HEK293 (cell line): ENCODE measurements around the gene RAD51.

Experiments
- EGR2 ChIP-seq: fragments of 450-650 bp; formaldehyde crosslinking; IDR thresholded peaks from 2 replicates; pipeline ENCODE4 v1.5.1; 2016; ENCODE audit warnings: low read depth, missing biosample characterization, missing genetic modification characterization
- FEZF1 ChIP-seq: fragments of 450-650 bp; formaldehyde crosslinking; IDR thresholded peaks from 2 replicates; pipeline ENCODE4 v1.5.1; 2016; ENCODE audit warnings: missing biosample characterization, missing genetic modification characterization
- GFI1B ChIP-seq: fragments of 450-650 bp; formaldehyde crosslinking; IDR thresholded peaks from 2 replicates; pipeline ENCODE4 v1.5.1; 2016; ENCODE audit warnings: missing biosample characterization, missing genetic modification characterization
- GLIS1 ChIP-seq: fragments of 450-650 bp; formaldehyde crosslinking; IDR thresholded peaks from 2 replicates; pipeline ENCODE4 v1.5.1; 2016; ENCODE audit warnings: missing biosample characterization, missing genetic modification characterization
- OSR2 ChIP-seq: fragments of 450-650 bp; formaldehyde crosslinking; IDR thresholded peaks from 2 replicates; pipeline ENCODE4 v1.5.1; 2016; ENCODE audit warnings: missing biosample characterization, missing genetic modification characterization
- SP2 ChIP-seq: fragments of 450-650 bp; formaldehyde crosslinking; IDR thresholded peaks from 2 replicates; pipeline ENCODE4 v1.5.1; 2016; ENCODE audit warnings: missing biosample characterization, missing genetic modification characterization
- SP7 ChIP-seq: fragments of 450-650 bp; formaldehyde crosslinking; IDR thresholded peaks from 2 replicates; pipeline ENCODE4 v1.5.1; 2016; ENCODE audit warnings: missing biosample characterization, missing genetic modification characterization
- ZBTB1 ChIP-seq: fragments of 450-650 bp; formaldehyde crosslinking; IDR thresholded peaks from 2 replicates; pipeline ENCODE4 v1.5.1; 2016; ENCODE audit warnings: missing biosample characterization, missing genetic modification characterization
- ZBTB21 ChIP-seq: fragments of 450-650 bp; formaldehyde crosslinking; IDR thresholded peaks from 2 replicates; pipeline ENCODE4 v1.5.1; 2017; ENCODE audit warnings: missing biosample characterization, missing genetic modification characterization
- ZEB2 ChIP-seq: fragments of 450-650 bp; formaldehyde crosslinking; IDR thresholded peaks from 2 replicates; pipeline ENCODE4 v1.5.1; 2016; ENCODE audit warnings: missing biosample characterization, missing genetic modification characterization
- ZNF121 ChIP-seq: fragments of 450-650 bp; formaldehyde crosslinking; IDR thresholded peaks from 2 replicates; pipeline ENCODE4 v1.5.1; 2016; ENCODE audit warnings: missing biosample characterization, missing genetic modification characterization
- ZNF169 ChIP-seq: fragments of 450-650 bp; formaldehyde crosslinking; IDR thresholded peaks from 2 replicates; pipeline ENCODE4 v1.5.1; 2016; ENCODE audit warnings: missing biosample characterization, missing genetic modification characterization
- ZNF24 ChIP-seq: fragments of 450-650 bp; formaldehyde crosslinking; IDR thresholded peaks from 2 replicates; pipeline ENCODE4 v1.5.1; 2016; ENCODE audit warnings: missing biosample characterization, missing genetic modification characterization
- ZNF341 ChIP-seq: fragments of 450-650 bp; formaldehyde crosslinking; IDR thresholded peaks from 2 replicates; pipeline ENCODE4; 2016; ENCODE audit warnings: low read depth, missing biosample characterization, missing genetic modification characterization
- ZNF394 ChIP-seq: fragments of 450-650 bp; formaldehyde crosslinking; IDR thresholded peaks from 2 replicates; pipeline ENCODE4 v1.5.1; 2016; ENCODE audit warnings: missing biosample characterization, missing genetic modification characterization, mild to moderate bottlenecking, moderate library complexity, borderline replicate concordance
- ZNF416 ChIP-seq: fragments of 450-650 bp; formaldehyde crosslinking; IDR thresholded peaks from 2 replicates; pipeline ENCODE4 v1.5.1; 2016; ENCODE audit warnings: missing biosample characterization, missing genetic modification characterization
- ZNF426 ChIP-seq: fragments of 450-650 bp; formaldehyde crosslinking; IDR thresholded peaks from 2 replicates; pipeline ENCODE4 v1.5.1; 2017; ENCODE audit warnings: missing biosample characterization, missing genetic modification characterization, mild to moderate bottlenecking, inconsistent platforms, moderate library complexity
- ZNF521 ChIP-seq: fragments of 450-650 bp; formaldehyde crosslinking; IDR thresholded peaks from 2 replicates; pipeline ENCODE4 v1.5.1; 2017; ENCODE audit warnings: missing biosample characterization, mild to moderate bottlenecking, missing genetic modification characterization
- ZNF610 ChIP-seq: fragments of 450-650 bp; formaldehyde crosslinking; IDR thresholded peaks from 2 replicates; pipeline ENCODE4 v1.5.1; 2016; ENCODE audit warnings: missing biosample characterization, missing genetic modification characterization, borderline replicate concordance
- ZNF629 ChIP-seq: fragments of 450-650 bp; formaldehyde crosslinking; IDR thresholded peaks from 2 replicates; pipeline ENCODE4 v1.5.1; 2017; ENCODE audit warnings: missing biosample characterization, missing genetic modification characterization
- ZNF660 ChIP-seq: fragments of 450-650 bp; IDR thresholded peaks from 2 replicates; pipeline ENCODE4 v1.5.1; 2018; ENCODE audit warnings: missing biosample characterization, mild to moderate bottlenecking, missing genetic modification characterization
- ZNF843 ChIP-seq: fragments of 450-650 bp; formaldehyde crosslinking; IDR thresholded peaks from 2 replicates; pipeline ENCODE4 v1.5.1; 2016; ENCODE audit warnings: missing biosample characterization, missing genetic modification characterization
- TF ChIP-seq, protein P1 (sequence below): fragments of 450-650 bp; formaldehyde crosslinking; IDR thresholded peaks from 2 replicates; pipeline ENCODE4 v1.5.1; 2016; ENCODE audit warnings: missing biosample characterization, missing genetic modification characterization
- TF ChIP-seq, protein P2 (sequence below): fragments of 450-650 bp; formaldehyde crosslinking; optimal IDR thresholded peaks from 2 replicates; pipeline ENCODE3; 2016; ENCODE audit warnings: missing biosample characterization, mild to moderate bottlenecking, missing genetic modification characterization
- TF ChIP-seq, protein P3 (sequence below): fragments of 450-650 bp; formaldehyde crosslinking; IDR thresholded peaks from 2 replicates; pipeline ENCODE4 v1.5.1; 2017; ENCODE audit warnings: missing biosample characterization, missing genetic modification characterization
- TF ChIP-seq, protein P4 (sequence below): fragments of 450-650 bp; IDR thresholded peaks from 2 replicates; pipeline ENCODE4 v1.5.1; 2018; ENCODE audit warnings: missing biosample characterization, missing genetic modification characterization
- TF ChIP-seq, protein P5 (sequence below): fragments of 450-650 bp; formaldehyde crosslinking; IDR thresholded peaks from 2 replicates; pipeline ENCODE4 v1.5.1; 2016; ENCODE audit warnings: missing biosample characterization, missing genetic modification characterization

The RAD51 gene

DNA sequence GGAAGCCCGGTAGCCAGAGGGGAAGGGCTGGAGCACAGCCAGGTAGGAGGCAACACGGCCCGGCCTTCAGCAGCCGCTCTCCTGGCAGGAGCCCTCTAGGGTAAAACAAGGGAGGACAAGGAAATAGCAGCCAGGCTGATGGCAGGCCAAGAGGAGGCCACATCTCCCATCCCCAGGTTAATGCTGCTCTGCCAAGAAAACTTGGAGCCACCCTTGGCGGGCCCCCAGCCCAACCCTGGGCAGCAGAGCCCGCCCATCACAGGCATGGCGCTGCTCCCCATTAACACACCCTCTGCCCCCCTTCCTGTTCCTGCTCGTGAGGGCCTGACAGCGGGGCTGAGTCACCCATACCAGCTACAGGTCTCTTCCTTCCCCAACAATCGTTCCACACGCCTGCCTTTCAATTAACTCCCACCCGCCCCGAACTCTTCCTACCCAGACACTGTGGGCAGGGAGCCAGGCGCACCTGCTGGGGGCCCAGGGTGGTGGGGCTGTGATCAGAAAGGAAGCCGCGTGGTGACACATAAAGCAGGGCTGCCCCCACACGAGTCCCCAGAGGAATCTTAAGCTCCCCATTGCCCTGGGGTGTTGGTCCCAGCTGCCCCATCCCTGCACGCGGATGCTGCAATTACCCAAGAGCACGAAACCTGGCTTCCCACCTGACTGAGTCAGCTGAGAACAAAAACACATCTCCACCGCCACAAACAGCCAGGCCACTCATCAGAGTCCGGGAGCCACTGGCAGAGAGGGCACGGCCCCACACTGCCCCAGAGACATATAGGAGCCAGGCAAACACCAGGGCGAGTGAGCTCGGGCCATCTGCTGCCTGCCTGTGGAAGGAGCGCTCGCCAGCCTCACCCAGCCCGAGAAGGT is 74.5 kb downstream of the RAD51 start, which contains the start of gene C15orf62 (continued):
- TF ChIP-seq SP7 (tag by site-specific recombination) (peak; percentile 97), ZNF24 (tag by site-specific recombination) (0 out of 2 replicates have a peak, but pooled peaks have one; percentile 38), ZNF660 (tag by site-specific recombination) (0 out of 2 replicates have a peak, but pooled peaks have one; percentile 53), ZNF610 (no peak), ZBTB21 (tag by site-specific recombination) (peak; percentile 31; the same call in 1 of the 2 replicates), EGR2 (tag by site-specific recombination) (peak; percentile 86), ZNF341 (tag by site-specific recombination) (peak; percentile 24; the same call in 1 of the 2 replicates), ZBTB1 (tag by site-specific recombination) (no peak), ZNF521 (tag by site-specific recombination) (no peak), ZNF416 (tag by site-specific recombination) (no peak), SP2 (peak; percentile 60), ZNF843 (tag by site-specific recombination) (0 out of 2 replicates have a peak, but pooled peaks have one; percentile 44), ZNF121 (tag by site-specific recombination) (no peak), ZNF426 (no peak), FEZF1 (tag by site-specific recombination) (0 out of 2 replicates have a peak, but pooled peaks have one; percentile 9), ZNF169 (no peak), ZNF629 (tag by site-specific recombination) (peak; percentile 52; the same call in 1 of the 2 replicates), ZEB2 (tag by site-specific recombination) (peak; percentile 39; the same call in 1 of the 2 replicates), OSR2 (tag by site-specific recombination) (peak; percentile 18; the same call in 1 of the 2 replicates), ZNF394 (tag by site-specific recombination) (no peak), GFI1B (tag by site-specific recombination) (no peak), GLIS1 (tag by site-specific recombination) (peak; percentile 98)
- TF ChIP-seq, protein P1, sequence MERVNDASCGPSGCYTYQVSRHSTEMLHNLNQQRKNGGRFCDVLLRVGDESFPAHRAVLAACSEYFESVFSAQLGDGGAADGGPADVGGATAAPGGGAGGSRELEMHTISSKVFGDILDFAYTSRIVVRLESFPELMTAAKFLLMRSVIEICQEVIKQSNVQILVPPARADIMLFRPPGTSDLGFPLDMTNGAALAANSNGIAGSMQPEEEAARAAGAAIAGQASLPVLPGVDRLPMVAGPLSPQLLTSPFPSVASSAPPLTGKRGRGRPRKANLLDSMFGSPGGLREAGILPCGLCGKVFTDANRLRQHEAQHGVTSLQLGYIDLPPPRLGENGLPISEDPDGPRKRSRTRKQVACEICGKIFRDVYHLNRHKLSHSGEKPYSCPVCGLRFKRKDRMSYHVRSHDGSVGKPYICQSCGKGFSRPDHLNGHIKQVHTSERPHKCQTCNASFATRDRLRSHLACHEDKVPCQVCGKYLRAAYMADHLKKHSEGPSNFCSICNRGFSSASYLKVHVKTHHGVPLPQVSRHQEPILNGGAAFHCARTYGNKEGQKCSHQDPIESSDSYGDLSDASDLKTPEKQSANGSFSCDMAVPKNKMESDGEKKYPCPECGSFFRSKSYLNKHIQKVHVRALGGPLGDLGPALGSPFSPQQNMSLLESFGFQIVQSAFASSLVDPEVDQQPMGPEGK, result peak; percentile 80
- TF ChIP-seq, protein P2, sequence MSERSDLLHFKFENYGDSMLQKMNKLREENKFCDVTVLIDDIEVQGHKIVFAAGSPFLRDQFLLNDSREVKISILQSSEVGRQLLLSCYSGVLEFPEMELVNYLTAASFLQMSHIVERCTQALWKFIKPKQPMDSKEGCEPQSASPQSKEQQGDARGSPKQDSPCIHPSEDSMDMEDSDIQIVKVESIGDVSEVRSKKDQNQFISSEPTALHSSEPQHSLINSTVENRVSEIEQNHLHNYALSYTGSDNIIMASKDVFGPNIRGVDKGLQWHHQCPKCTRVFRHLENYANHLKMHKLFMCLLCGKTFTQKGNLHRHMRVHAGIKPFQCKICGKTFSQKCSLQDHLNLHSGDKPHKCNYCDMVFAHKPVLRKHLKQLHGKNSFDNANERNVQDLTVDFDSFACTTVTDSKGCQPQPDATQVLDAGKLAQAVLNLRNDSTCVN (tag by site-specific recombination), result peak; percentile 13
- TF ChIP-seq, protein P3, sequence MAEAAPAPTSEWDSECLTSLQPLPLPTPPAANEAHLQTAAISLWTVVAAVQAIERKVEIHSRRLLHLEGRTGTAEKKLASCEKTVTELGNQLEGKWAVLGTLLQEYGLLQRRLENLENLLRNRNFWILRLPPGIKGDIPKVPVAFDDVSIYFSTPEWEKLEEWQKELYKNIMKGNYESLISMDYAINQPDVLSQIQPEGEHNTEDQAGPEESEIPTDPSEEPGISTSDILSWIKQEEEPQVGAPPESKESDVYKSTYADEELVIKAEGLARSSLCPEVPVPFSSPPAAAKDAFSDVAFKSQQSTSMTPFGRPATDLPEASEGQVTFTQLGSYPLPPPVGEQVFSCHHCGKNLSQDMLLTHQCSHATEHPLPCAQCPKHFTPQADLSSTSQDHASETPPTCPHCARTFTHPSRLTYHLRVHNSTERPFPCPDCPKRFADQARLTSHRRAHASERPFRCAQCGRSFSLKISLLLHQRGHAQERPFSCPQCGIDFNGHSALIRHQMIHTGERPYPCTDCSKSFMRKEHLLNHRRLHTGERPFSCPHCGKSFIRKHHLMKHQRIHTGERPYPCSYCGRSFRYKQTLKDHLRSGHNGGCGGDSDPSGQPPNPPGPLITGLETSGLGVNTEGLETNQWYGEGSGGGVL (tag by site-specific recombination), result peak; percentile 88
- TF ChIP-seq, protein P4, sequence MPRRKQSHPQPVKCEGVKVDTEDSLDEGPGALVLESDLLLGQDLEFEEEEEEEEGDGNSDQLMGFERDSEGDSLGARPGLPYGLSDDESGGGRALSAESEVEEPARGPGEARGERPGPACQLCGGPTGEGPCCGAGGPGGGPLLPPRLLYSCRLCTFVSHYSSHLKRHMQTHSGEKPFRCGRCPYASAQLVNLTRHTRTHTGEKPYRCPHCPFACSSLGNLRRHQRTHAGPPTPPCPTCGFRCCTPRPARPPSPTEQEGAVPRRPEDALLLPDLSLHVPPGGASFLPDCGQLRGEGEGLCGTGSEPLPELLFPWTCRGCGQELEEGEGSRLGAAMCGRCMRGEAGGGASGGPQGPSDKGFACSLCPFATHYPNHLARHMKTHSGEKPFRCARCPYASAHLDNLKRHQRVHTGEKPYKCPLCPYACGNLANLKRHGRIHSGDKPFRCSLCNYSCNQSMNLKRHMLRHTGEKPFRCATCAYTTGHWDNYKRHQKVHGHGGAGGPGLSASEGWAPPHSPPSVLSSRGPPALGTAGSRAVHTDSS, result no peak
- TF ChIP-seq, protein P5, sequence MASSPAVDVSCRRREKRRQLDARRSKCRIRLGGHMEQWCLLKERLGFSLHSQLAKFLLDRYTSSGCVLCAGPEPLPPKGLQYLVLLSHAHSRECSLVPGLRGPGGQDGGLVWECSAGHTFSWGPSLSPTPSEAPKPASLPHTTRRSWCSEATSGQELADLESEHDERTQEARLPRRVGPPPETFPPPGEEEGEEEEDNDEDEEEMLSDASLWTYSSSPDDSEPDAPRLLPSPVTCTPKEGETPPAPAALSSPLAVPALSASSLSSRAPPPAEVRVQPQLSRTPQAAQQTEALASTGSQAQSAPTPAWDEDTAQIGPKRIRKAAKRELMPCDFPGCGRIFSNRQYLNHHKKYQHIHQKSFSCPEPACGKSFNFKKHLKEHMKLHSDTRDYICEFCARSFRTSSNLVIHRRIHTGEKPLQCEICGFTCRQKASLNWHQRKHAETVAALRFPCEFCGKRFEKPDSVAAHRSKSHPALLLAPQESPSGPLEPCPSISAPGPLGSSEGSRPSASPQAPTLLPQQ (tag by site-specific recombination), result peak; percentile 60
